GM13976 (cell line): ENCODE measurements around the gene PDE2A.

ENCODE experiments used
- DNase-seq: peaks from one replicate; pipeline ENCODE4 v3.0.0; 2012; ENCODE audit warnings: low spot score
- CTCF ChIP-seq: IDR thresholded peaks from 2 replicates; pipeline ENCODE4 v1.5.1; 2012; ENCODE audit warnings: borderline replicate concordance, mild to moderate bottlenecking; ENCODE audit not compliant: insufficient read depth; ENCODE audit errors: extremely low read depth, missing control alignments, control extremely low read depth
- in situ Hi-C: fragments of 300-500 bp; cut with MboI; formaldehyde crosslinking; loops from one replicate; pipeline ENCODE4 v1.12.0; 2022; ENCODE audit warnings: low sequenced_read_pairs, mixed read lengths, inconsistent platforms; ENCODE audit not compliant: unreplicated experiment

PDE2A gene

GRCh38 chr11:72621008-72621610, 53.1 kb downstream of the PDE2A start:
- TF ChIP-seq CTCF: no peak
- no peak for DNase-seq
- in situ Hi-C loops: no loop called here

- in situ Hi-C loops: no loop called here
- TF ChIP-seq CTCF: no peak
Measured at GRCh38 chr11:72618803-72619202, 55.4 kb downstream of the PDE2A start.

GRCh38 chr11:72617080-72617762, 57.0 kb downstream of the PDE2A start:
- in situ Hi-C loops: no loop called here
- no peak for TF ChIP-seq CTCF
- no peak for DNase-seq

More at GRCh38 chr11:72618803-72619202, 55.4 kb downstream of the PDE2A start:
- no peak for DNase-seq

GRCh38 chr11:72616655-72617054, 57.6 kb downstream of the PDE2A start:
- in situ Hi-C loops: no loop called here
- DNase-seq: no peak
- no peak for TF ChIP-seq CTCF

- no peak for TF ChIP-seq CTCF
- DNase-seq: no peak
- in situ Hi-C loops: no loop called here
Measured at GRCh38 chr11:72615329-72615728, 58.9 kb downstream of the PDE2A start.

GRCh38 chr11:72614381-72614780, 59.8 kb downstream of the PDE2A start:
- no peak for TF ChIP-seq CTCF
- no peak for DNase-seq
- in situ Hi-C loops: no loop called here
